Neural cell (in vitro differentiated cells): ENCODE results near the gene PBOV1. TPM values are rescaled to one million over a fixed set of nuclear protein-coding genes. Genes with fewer than 3 reads are reported as not detected.

Source experiments
- H2AFZ ChIP-seq: fragments of 200-600, 300-800 bp; sonication (generic), shearing (Covaris generic); 2 replicates; pipeline ENCODE4 v1.6.0; 2014; ENCODE audit warnings: low read depth, mild to moderate bottlenecking, antibody characterized with exemption, low read length, moderate library complexity
- H3F3A ChIP-seq: fragments of 200-600 bp; shearing (Covaris generic); 2 replicates; pipeline ENCODE4 v1.6.1; 2016; ENCODE audit warnings: mild to moderate bottlenecking, moderate library complexity, mixed read lengths, antibody characterized with exemption, low read length; ENCODE audit not compliant: insufficient read depth, poor library complexity, severe bottlenecking
- H3K27ac ChIP-seq: fragments of 200-600, 300-800 bp; sonication (generic), shearing (Covaris generic); 2 replicates; pipeline ENCODE4 v1.5.1; 2014; ENCODE audit warnings: mild to moderate bottlenecking, low read length, moderate library complexity
- H3K27me3 ChIP-seq: fragments of 300-800, 200-600 bp; sonication (generic), shearing (Covaris generic); 2 replicates; pipeline ENCODE4 v1.6.0; 2014; ENCODE audit warnings: mild to moderate bottlenecking, low read depth, low read length, moderate library complexity; ENCODE audit not compliant: insufficient read depth
- H3K36me3 ChIP-seq: fragments of 300-800, 200-600 bp; sonication (generic), shearing (Covaris generic); 2 replicates; pipeline ENCODE4 v1.5.1; 2014; ENCODE audit warnings: mild to moderate bottlenecking, antibody characterized with exemption, low read length, moderate library complexity; ENCODE audit not compliant: insufficient read depth
- H3K4me2 ChIP-seq: fragments of 300-800, 200-600 bp; sonication (generic), shearing (Covaris generic); 2 replicates; pipeline ENCODE4 v1.6.0; 2014; ENCODE audit warnings: mild to moderate bottlenecking, low read length
- H3K4me3 ChIP-seq: fragments of 300-800, 200-600 bp; sonication (generic), shearing (Covaris generic); 2 replicates; pipeline ENCODE4 v1.5.1; 2014; ENCODE audit warnings: mild to moderate bottlenecking, low read length, moderate library complexity
- H3K79me2 ChIP-seq: fragments of 200-600 bp; shearing (Covaris generic); replicated peaks from 2 replicates; pipeline ENCODE4 v1.6.0; 2014; ENCODE audit warnings: mild to moderate bottlenecking, low read length, moderate library complexity; ENCODE audit not compliant: insufficient read depth
- H3K9ac ChIP-seq: fragments of 300-800, 200-600 bp; sonication (generic), shearing (Covaris generic); 2 replicates; pipeline ENCODE4 v1.6.1; 2016; ENCODE audit warnings: mild to moderate bottlenecking, low read length, mixed read lengths
- H3K9me2 ChIP-seq: fragments of 200-600 bp; shearing (Covaris generic); 2 replicates; pipeline ENCODE4 v1.6.1; 2016; ENCODE audit warnings: mild to moderate bottlenecking, low read length, mixed read lengths; ENCODE audit not compliant: insufficient read depth
- H3K9me3 ChIP-seq: fragments of 200-600, 300-800 bp; sonication (generic), shearing (Covaris generic); 2 replicates; pipeline ENCODE4 v1.6.1; 2016; ENCODE audit warnings: mild to moderate bottlenecking, mixed run types, low read length, moderate library complexity, mixed read lengths
- H4K20me1 ChIP-seq: fragments of 200-600 bp; shearing (Covaris generic); 2 replicates; pipeline ENCODE4 v1.6.1; 2016; ENCODE audit warnings: mild to moderate bottlenecking, mixed run types; ENCODE audit not compliant: insufficient read depth
- EP300 ChIP-seq: fragments of 450-650 bp; conservative IDR thresholded peaks from 2 replicates; pipeline ENCODE4 v1.6.1; 2014; ENCODE audit warnings: antibody characterized with exemption, mild to moderate bottlenecking, moderate library complexity; ENCODE audit not compliant: poor library complexity, severe bottlenecking
- EZH2 ChIP-seq: fragments of 200-600, 300-800 bp; shearing (Covaris generic), sonication (generic); IDR thresholded peaks from 2 replicates; pipeline ENCODE4 v1.6.1; 2014; ENCODE audit warnings: antibody characterized with exemption, low read length, borderline replicate concordance, mild to moderate bottlenecking; ENCODE audit not compliant: insufficient read depth, poor library complexity, severe bottlenecking
- MXI1 ChIP-seq: fragments of 450-650 bp; conservative IDR thresholded peaks from 2 replicates; pipeline ENCODE4 v1.6.1; 2014; ENCODE audit warnings: antibody characterized with exemption, mild to moderate bottlenecking; ENCODE audit not compliant: poor library complexity, severe bottlenecking
- POLR2AphosphoS5 ChIP-seq: IDR thresholded peaks from 2 replicates; pipeline ENCODE4 v1.6.1; 2012
- RAD21 ChIP-seq: fragments of 450-650 bp; conservative IDR thresholded peaks from 2 replicates; pipeline ENCODE4 v1.6.1; 2014; ENCODE audit warnings: antibody characterized with exemption, mild to moderate bottlenecking, moderate library complexity
- REST ChIP-seq: IDR thresholded peaks from 2 replicates; pipeline ENCODE4 v1.6.1; 2012; ENCODE audit warnings: borderline replicate concordance
- SMC3 ChIP-seq: fragments of 450-650 bp; conservative IDR thresholded peaks from 2 replicates; pipeline ENCODE4 v1.6.1; 2014; ENCODE audit warnings: antibody characterized with exemption, mild to moderate bottlenecking, moderate library complexity; ENCODE audit not compliant: poor library complexity
- TAF1 ChIP-seq: IDR thresholded peaks from 2 replicates; pipeline ENCODE4 v1.6.1; 2012; ENCODE audit warnings: low read depth
- polyA plus RNA-seq: library from polyadenylated mRNA; depleted of rRNA; stranded (reverse); fragments of >200 nt; gene quantifications from 2 replicates; pipeline ENCODE4 v1.2.3, GENCODE V29; 2014
- TF ChIP-seq, protein P1 (sequence below): fragments of 450-650 bp; IDR thresholded peaks from 2 replicates; pipeline ENCODE4 v1.5.1; 2014; ENCODE audit warnings: antibody characterized with exemption, mild to moderate bottlenecking, moderate library complexity; ENCODE audit not compliant: poor library complexity, severe bottlenecking

Gene PBOV1
- polyA plus RNA-seq, 1 donor from 2014 or later: not detected

DNA sequence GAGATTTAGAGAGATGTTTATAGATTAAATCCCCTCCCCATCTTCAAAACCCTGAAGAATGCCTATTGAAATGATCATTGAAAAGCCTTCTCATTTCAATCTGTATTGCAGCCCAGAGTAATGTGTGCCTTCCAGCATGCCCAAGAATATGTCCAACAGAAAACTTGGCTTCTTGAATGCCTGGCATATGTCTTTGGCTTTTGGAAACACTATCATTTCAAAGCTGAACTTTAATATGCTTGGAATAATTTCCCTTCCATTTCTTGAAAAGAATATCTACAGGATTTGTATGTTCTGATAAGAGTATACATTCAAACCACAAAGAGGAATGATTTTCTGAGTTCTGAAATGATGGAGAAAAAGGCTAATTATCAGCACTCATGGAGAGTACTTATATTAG is 11.9 kb upstream of the PBOV1 start:
- TF ChIP-seq MXI1: no peak
- no peak for TF ChIP-seq EP300
- TF ChIP-seq EZH2: no peak
- no peak for TF ChIP-seq REST
- no peak for TF ChIP-seq RAD21
- TF ChIP-seq SMC3: no peak
- TF ChIP-seq TAF1: no peak
- TF ChIP-seq POLR2AphosphoS5: no peak
- TF ChIP-seq, protein P1, sequence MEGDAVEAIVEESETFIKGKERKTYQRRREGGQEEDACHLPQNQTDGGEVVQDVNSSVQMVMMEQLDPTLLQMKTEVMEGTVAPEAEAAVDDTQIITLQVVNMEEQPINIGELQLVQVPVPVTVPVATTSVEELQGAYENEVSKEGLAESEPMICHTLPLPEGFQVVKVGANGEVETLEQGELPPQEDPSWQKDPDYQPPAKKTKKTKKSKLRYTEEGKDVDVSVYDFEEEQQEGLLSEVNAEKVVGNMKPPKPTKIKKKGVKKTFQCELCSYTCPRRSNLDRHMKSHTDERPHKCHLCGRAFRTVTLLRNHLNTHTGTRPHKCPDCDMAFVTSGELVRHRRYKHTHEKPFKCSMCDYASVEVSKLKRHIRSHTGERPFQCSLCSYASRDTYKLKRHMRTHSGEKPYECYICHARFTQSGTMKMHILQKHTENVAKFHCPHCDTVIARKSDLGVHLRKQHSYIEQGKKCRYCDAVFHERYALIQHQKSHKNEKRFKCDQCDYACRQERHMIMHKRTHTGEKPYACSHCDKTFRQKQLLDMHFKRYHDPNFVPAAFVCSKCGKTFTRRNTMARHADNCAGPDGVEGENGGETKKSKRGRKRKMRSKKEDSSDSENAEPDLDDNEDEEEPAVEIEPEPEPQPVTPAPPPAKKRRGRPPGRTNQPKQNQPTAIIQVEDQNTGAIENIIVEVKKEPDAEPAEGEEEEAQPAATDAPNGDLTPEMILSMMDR: no peak
- H3K27ac ChIP-seq: no peak overlapping the region

DNA sequence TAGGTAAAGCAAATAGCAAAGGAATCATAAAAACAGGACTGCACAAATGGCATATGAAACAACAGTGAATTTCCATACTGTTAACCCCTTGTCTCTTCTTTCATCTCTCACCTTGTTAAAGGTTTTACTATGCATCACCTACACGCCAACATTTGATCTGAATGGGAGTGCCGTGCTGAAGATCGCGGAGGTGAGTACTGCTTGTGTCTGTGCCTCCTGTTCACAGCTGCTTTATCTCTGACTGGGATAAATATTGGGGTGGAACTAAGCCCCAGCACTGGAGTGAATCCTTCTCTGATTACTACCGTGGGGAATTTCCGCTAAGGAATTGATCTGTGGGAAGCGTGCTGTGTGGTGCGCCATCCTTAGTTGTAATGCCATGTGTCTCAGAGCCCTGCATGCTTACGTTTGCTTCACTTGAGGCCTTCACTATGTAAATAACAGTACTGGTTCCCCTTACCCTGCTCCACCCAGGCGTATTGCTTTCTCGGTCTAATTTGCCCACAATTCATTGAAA is 11.4 kb upstream of the PBOV1 start:
- no peaks in the 10 kb centered on the region for H3K79me2 ChIP-seq
- H2AFZ ChIP-seq: no peak overlapping the region
- H3K4me3 ChIP-seq: no peak overlapping the region
- H3K27me3 ChIP-seq: no peaks in the 10 kb centered on the region
- H3K4me2 ChIP-seq: no peak overlapping the region
- no peaks in the 10 kb centered on the region for H3K9me2 ChIP-seq
- H3K9ac ChIP-seq: no peak overlapping the region
- H3K27ac ChIP-seq: no peak overlapping the region
- H3K9me3 ChIP-seq: no peaks in the 10 kb centered on the region
- no peaks in the 10 kb centered on the region for H3K36me3 ChIP-seq
- no peak for TF ChIP-seq EZH2
- no peak for TF ChIP-seq RAD21
- peak; percentile 19 for TF ChIP-seq MXI1
- H4K20me1 ChIP-seq: no peaks in the 10 kb centered on the region
- H3F3A ChIP-seq: no peaks in the 10 kb centered on the region

More for the DNA sequence above, 11.9 kb upstream of the PBOV1 start:
- H3K4me3 ChIP-seq: no peak overlapping the region
- H3K27me3 ChIP-seq: no peaks in the 10 kb centered on the region
- H4K20me1 ChIP-seq: no peaks in the 10 kb centered on the region
- H3K9me2 ChIP-seq: no peaks in the 10 kb centered on the region
- no peaks in the 10 kb centered on the region for H3F3A ChIP-seq
- no peaks in the 10 kb centered on the region for H3K79me2 ChIP-seq
- H2AFZ ChIP-seq: no peak overlapping the region
- H3K9ac ChIP-seq: no peak overlapping the region
- no peaks in the 10 kb centered on the region for H3K9me3 ChIP-seq
- no peaks in the 10 kb centered on the region for H3K36me3 ChIP-seq
- no peak overlapping the region for H3K4me2 ChIP-seq

GRCh38 chr6:138229072-138229471 is 10.8 kb upstream of the PBOV1 start:
- Histone ChIP-seq H3F3A (no peaks in the 10 kb centered on the region), H3K36me3 (no peaks in the 10 kb centered on the region), H3K4me2 (no peak overlapping the region), H3K9me2 (no peaks in the 10 kb centered on the region), H3K27ac (peak overlapping the region; percentile 30), H3K4me3 (no peak overlapping the region), H3K79me2 (no peaks in the 10 kb centered on the region), H4K20me1 (no peaks in the 10 kb centered on the region), H2AFZ (no peak overlapping the region), H3K9me3 (no peaks in the 10 kb centered on the region), H3K9ac (peak overlapping the region; percentile 15), H3K27me3 (no peaks in the 10 kb centered on the region)
- TF ChIP-seq REST (no peak), SMC3 (no peak), MXI1 (no peak), POLR2AphosphoS5 (no peak), EZH2 (no peak), RAD21 (no peak), EP300 (no peak), TAF1 (no peak)
- TF ChIP-seq, protein P1: no peak
